GM19035 (cell line): Measurements from ENCODE around the gene KIAA1671.
"Not testable (repeated sequence)": the region's sequence is repeated elsewhere in the genome, so short reads cannot be mapped to it uniquely, and the experiment has no call there.

Experiments used
- ATAC-seq: cut with Tn5 transposase; IDR thresholded peaks from one replicate; pipeline ENCODE4 v1.9.1; 2021; ENCODE audit not compliant: unreplicated experiment

The KIAA1671 gene

GRCh38 chr22:24951942-24952836 is at the start of gene KIAA1671:
Gene KIAA1671 (plus strand): TSS chr22:24952716. CDS start chr22:25028000, 75,284 bp downstream.
- ATAC-seq = peak; percentile 80

GRCh38 chr22:24905909-24906308 is 46.6 kb upstream of the KIAA1671 start:
- ATAC-seq = no peak

GRCh38 chr22:24907101-24907500 is 45.4 kb upstream of the KIAA1671 start:
- not testable (repeated sequence) for ATAC-seq

GRCh38 chr22:24920029-24920428 is 32.5 kb upstream of the KIAA1671 start:
- no peak for ATAC-seq

GRCh38 chr22:24925586-24926427 is 26.7 kb upstream of the KIAA1671 start:
- ATAC-seq = no peak

- no peak for ATAC-seq
Measured at GRCh38 chr22:24926428-24926725, 26.1 kb upstream of the KIAA1671 start.

- no peak for ATAC-seq
Measured at GRCh38 chr22:24926849-24927579, 25.5 kb upstream of the KIAA1671 start.

GRCh38 chr22:24928322-24928721 is 24.2 kb upstream of the KIAA1671 start:
- no peak for ATAC-seq

GRCh38 chr22:24930678-24931077 is 21.8 kb upstream of the KIAA1671 start:
- ATAC-seq = no peak

GRCh38 chr22:24935771-24936483 is 16.6 kb upstream of the KIAA1671 start:
- ATAC-seq = no peak

- ATAC-seq = no peak
Measured at GRCh38 chr22:24937114-24937513, 15.4 kb upstream of the KIAA1671 start.

GRCh38 chr22:24938741-24939341 is 13.7 kb upstream of the KIAA1671 start:
- no peak for ATAC-seq

- ATAC-seq = no peak
Measured at GRCh38 chr22:24942301-24942700, 10.2 kb upstream of the KIAA1671 start.

GRCh38 chr22:24944217-24944937 is 8.1 kb upstream of the KIAA1671 start:
- ATAC-seq = no peak

GRCh38 chr22:24945430-24945829 is 7.1 kb upstream of the KIAA1671 start:
- ATAC-seq = no peak

- no peak for ATAC-seq
Measured at GRCh38 chr22:24947383-24947782, 5.1 kb upstream of the KIAA1671 start.

GRCh38 chr22:24947881-24948280 is 4.6 kb upstream of the KIAA1671 start:
- ATAC-seq = no peak

- no peak for ATAC-seq
Measured at GRCh38 chr22:24948356-24949202, 3.9 kb upstream of the KIAA1671 start.
